SH-SY5Y (cell line): ENCODE measurements around the gene OXNAD1.

Experiments used
- GATA2 ChIP-seq: IDR thresholded peaks from 2 replicates; pipeline ENCODE4 v1.6.1; 2011; ENCODE audit warnings: mild to moderate bottlenecking, low read depth, low read length
- GATA3 ChIP-seq: IDR thresholded peaks from 2 replicates; pipeline ENCODE4 v1.6.1; 2011; ENCODE audit warnings: low read depth, mild to moderate bottlenecking, low read length, moderate library complexity

DNA sequence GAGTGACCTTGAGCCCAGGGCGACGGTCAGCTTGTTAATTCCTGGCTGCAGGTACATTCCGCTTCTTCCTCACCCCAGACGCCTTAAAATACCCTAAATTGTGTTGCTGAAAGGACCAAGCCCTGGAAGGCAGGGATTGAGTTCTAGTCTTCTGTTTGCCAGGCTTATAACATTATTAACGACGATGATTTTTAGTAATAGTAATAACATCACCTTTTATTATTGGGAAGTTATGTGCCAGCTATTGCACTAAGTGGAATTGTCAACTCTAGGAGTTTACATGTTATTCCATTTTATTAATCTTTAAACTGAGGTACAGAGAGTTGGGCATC is 409 bp downstream of the OXNAD1 start:
- TF ChIP-seq GATA3 (no peak), GATA2 (no peak)
